Skin epidermis (tissue), 12 donors: ENCODE results near the gene HCST.
"Not testable (repeated sequence)": the region's sequence is repeated elsewhere in the genome, so short reads cannot be mapped to it uniquely, and the experiment has no call there.

Experiments used
- H3K27ac ChIP-seq, 21 experiments: fragments of 200-600 bp; sonication (generic) in 11 of 21; one replicate each; pipeline ENCODE4 v1.5.0; 2020; ENCODE audit warnings: mild to moderate bottlenecking in 3 of 21, inconsistent platforms in 2 of 21, moderate library complexity in 2 of 21
- H3K4me3 ChIP-seq, 7 experiments: fragments of 200-600 bp; sonication (generic) in 2 of 7; one replicate each; pipeline ENCODE4 v1.5.0; 2020; ENCODE audit warnings: inconsistent platforms in 2 of 7, mild to moderate bottlenecking in 2 of 7, moderate library complexity in 1 of 7

HCST gene

DNA sequence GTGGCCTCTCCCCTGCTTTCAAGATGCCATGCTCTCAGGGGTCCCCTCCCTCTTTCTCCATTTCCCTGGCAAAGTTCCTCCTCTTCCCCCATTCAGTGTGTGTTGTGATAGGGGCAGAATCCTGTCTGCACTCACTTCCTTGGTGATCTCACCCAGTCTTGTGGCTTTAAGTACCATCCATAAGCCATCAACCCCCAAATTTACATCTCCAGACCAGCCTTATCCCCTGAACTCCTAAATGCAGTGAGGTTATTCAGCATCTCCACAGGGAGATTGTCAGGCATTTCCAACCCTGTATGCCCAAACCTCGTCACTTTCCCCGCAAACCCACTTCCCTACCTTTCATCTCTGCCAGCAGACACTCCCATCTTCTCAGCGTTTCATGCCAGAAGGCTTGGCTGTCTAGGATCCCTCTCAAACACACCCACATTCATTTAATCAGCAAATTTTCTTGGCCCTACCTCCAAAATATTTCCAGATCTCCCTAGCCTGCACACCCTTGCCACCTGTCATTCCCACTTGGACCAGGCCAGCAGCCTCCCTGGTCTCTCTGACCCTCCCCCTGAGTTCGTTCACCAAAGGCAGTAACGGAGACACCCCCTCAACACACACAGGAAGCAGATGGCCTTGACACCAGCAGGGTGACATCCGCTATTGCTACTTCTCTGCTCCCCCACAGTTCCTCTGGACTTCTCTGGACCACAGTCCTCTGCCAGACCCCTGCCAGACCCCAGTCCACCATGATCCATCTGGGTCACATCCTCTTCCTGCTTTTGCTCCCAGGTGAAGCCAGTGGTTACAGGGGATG is at the start of gene HCST:
TSS of gene HCST (plus strand) at position 676 of the 808 bp plus-strand sequence. CDS start at position 741, 65 bp downstream.
- peak within 1 kb of the TSS; percentile 5 to 83 (median 18) for H3K4me3 ChIP-seq
- H3K27ac ChIP-seq = peak within 1 kb of the TSS in 20 of 21 experiments; percentile 67 to 97 (median 91)

- Histone ChIP-seq H3K4me3 (no peak overlapping the region), H3K27ac (no peak overlapping the region)
Observed at GRCh38 chr19:35853038-35853756, 49.1 kb upstream of the HCST start.

GRCh38 chr19:35856546-35857149 is 45.7 kb upstream of the HCST start, which contains the start of gene KIRREL2:
TSS of gene KIRREL2 (plus strand) at chr19:35856911. CDS start at chr19:35857120, 209 bp downstream.
- H3K4me3 ChIP-seq = peak within 1 kb of the TSS; percentile 26 to 51 (median 34)
- H3K27ac ChIP-seq = peak within 1 kb of the TSS in 1 of 21 experiments; percentile 9

DNA sequence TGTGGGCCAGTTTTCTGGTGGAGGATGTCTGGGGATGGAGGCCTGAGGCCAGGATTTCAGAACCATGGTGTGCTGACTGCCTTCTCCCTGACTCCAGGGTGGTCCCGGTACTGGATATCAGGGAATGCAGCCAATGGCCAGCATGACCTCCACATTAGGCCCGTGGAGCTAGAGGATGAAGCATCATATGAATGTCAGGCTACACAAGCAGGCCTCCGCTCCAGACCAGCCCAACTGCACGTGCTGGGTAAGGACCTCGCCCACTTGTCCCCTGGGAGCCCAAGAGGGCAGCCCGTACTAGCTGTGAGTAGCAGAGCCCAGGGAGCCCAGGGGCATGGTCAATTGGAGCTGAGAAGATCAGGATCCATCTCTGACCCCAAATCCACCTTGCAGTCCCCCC is 44.0 kb upstream of the HCST start:
- Histone ChIP-seq H3K27ac (no peak overlapping the region), H3K4me3 (no peak overlapping the region)

- no peak overlapping the region for H3K27ac ChIP-seq
Observed at GRCh38 chr19:35859414-35859813, 42.9 kb upstream of the HCST start.

DNA sequence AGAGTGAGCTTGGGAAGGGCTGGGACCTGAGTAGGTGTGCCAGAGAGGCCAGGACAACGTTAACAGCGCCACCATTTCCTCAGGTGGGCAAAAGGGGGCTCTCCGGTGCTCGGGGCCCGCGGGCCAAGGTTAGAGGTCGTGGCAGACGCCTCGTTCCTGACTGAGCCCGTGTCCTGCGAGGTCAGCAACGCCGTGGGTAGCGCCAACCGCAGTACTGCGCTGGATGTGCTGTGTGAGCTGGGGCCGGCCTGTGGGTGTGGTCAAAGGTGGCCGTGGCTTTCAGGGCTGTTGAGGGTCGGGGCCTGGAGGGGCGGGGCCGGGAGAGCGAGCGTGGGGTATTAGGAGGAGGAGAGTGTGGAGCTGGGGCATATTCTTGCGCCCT is 41.9 kb upstream of the HCST start:
- Histone ChIP-seq H3K4me3 (no peak overlapping the region), H3K27ac (no peak overlapping the region)

More at GRCh38 chr19:35859414-35859813, 42.9 kb upstream of the HCST start:
- H3K4me3 ChIP-seq = no peak overlapping the region

DNA sequence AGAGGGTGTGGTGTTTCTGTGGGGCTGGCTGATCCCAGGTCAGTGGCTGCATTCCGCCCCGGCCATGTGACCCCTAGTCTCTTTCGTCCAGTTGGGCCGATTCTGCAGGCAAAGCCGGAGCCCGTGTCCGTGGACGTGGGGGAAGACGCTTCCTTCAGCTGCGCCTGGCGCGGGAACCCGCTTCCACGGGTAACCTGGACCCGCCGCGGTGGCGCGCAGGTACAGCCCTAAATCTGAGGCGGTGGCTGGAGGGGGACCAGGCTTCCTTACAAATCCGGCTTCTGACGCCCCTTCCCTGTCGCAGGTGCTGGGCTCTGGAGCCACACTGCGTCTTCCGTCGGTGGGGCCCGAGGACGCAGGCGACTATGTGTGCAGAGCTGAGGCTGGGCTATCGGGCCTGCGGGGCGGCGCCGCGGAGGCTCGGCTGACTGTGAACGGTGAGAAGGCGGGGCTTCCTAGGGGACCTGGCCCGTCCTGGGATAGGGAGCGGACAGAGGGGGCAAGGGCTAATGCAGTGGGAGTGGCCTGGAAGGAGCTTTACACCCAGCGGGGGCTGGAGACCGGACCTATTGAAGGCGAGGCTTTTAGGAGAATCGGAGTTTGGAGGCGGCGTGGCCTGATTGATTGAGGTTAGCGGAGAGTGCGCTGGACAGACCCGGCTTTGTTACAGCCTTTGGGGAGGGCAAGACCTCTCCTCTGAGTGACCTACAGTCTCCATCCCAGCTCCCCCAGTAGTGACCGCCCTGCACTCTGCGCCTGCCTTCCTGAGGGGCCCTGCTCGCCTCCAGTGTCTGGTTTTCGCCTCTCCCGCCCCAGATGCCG is 41.3 kb upstream of the HCST start:
- Histone ChIP-seq H3K27ac (no peak overlapping the region), H3K4me3 (no peak overlapping the region)

- H3K27ac ChIP-seq = no peak overlapping the region
Observed at GRCh38 chr19:35861640-35862160, 40.6 kb upstream of the HCST start.

GRCh38 chr19:35862528-35862927 is 39.8 kb upstream of the HCST start:
- Histone ChIP-seq H3K27ac (no peak overlapping the region), H3K4me3 (no peak overlapping the region)

More at GRCh38 chr19:35861640-35862160, 40.6 kb upstream of the HCST start:
- H3K4me3 ChIP-seq = no peak overlapping the region

- Histone ChIP-seq H3K4me3 (no peak overlapping the region), H3K27ac (no peak overlapping the region)
Observed at GRCh38 chr19:35863018-35863417, 39.3 kb upstream of the HCST start.

- Histone ChIP-seq H3K27ac (no peak within 1 kb of the TSS), H3K4me3 (peak within 1 kb of the TSS; percentile 24 to 48 (median 37))
Observed at GRCh38 chr19:35868172-35868822, 34.0 kb upstream of the HCST start, which contains the start of gene APLP1. TSS of gene APLP1 (plus strand) at chr19:35868574. CDS start at chr19:35868637, 63 bp downstream.

GRCh38 chr19:35868823-35869326 is 33.5 kb upstream of the HCST start:
- Histone ChIP-seq H3K27ac (no peak overlapping the region), H3K4me3 (peak overlapping the region; percentile 24 to 48 (median 37))

DNA sequence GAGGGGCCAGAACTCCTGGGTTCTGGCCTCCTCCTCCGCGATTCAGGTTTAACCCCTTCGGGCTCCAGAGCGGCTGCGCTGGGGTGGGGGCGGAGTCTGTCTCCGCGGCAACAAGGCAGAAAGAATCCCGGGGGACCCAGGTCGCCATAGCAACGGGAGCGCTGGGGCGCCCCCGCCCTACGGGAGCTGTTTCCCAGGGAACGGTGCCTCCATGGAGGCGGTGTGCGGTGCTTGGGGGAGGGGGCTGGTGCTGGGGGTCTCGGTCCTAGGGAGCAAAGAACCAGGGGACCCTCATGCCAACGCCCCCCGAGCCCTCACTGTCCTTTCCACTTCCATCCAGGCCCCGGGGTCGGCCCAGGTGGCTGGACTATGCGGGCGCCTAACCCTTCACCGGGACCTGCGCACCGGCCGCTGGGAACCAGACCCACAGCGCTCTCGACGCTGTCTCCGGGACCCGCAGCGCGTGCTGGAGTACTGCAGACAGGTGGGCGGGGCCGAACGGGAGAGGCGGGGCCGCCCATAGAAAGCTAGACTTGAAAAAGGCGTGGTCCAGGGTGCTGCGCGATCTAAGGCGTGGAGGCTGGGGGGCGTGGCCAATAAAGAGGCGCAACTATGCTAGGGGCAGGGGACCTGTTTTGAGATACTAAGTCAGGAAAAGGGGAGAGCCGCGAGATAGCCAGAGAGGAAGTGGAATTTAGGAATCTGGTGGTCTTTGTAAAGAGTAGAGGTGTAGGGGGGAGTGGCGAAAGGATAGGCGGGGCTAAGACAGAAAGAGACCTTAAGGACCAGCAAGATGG is 32.8 kb upstream of the HCST start:
- H3K4me3 ChIP-seq = peak overlapping the region in 2 of 7 experiments; percentile 37 to 48
- no peak overlapping the region for H3K27ac ChIP-seq

DNA sequence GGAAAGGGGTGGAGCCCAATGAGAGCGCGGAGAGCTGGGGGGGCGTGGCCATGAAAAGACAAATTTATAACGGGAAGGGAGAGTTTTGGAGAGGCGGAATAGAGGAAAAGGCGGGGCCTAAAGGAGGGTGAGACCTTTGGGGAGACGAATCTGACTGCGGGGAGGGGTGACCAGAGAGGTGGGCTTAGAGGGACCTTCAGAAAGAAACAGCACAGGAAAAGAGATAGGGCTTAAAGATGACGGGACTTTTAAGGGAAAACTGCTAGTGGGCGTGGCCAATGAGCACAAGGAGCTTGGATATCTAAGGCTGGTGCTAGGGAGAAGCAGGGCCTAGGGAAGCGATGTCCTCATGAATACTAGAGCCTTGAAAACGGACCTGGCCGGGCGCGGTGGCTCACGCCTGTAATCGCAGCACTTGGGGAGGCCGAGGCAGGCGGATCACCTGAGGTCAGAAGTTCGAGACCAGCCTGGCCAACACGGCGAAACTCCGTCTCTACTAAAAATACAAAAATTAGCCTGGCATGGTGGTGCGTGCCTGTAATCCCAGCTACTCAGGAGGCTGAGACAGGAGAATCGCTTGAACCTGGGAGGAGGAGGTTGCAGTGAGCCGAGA is 32.1 kb upstream of the HCST start:
- H3K27ac ChIP-seq = not testable (repeated sequence)
- H3K4me3 ChIP-seq = peak overlapping the region in 1 of 7 experiments; percentile 12

DNA sequence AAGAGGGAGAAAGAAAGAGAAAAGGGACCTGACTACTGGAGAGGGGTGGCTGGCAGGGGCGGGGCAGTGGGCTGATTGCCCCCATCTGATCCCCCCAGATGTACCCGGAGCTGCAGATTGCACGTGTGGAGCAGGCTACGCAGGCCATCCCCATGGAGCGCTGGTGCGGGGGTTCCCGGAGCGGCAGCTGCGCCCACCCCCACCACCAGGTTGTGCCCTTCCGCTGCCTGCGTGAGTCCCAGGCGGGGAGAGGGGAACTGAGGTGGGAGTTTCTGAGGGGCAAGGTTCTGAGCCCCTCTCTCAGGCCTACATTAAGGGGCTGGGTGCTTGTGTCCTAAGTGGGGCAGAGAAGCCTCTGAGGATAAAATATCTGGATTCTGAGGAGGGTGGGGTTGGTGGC is 31.5 kb upstream of the HCST start:
- Histone ChIP-seq H3K4me3 (no peak overlapping the region), H3K27ac (no peak overlapping the region)

- Histone ChIP-seq H3K27ac (no peak overlapping the region), H3K4me3 (no peak overlapping the region)
Observed at GRCh38 chr19:35871611-35872010, 30.7 kb upstream of the HCST start.

GRCh38 chr19:35872180-35872579 is 30.1 kb upstream of the HCST start:
- Histone ChIP-seq H3K27ac (no peak overlapping the region), H3K4me3 (no peak overlapping the region)
